GM12891 (cell line): ENCODE data around the gene GRIFIN.

Source experiments
- DNase-seq: peaks from one replicate; pipeline ENCODE4 v3.0.0; 2011; ENCODE audit warnings: low spot score; ENCODE audit not compliant: insufficient read length
- FAIRE-seq: peaks from 2 replicates; lab custom pipeline; 2011; peaks lifted over from hg19 to GRCh38; lab: Jason Lieb, UNC
- PAX5 ChIP-seq: IDR thresholded peaks from 2 replicates; pipeline ENCODE4 v1.6.1; 2011; ENCODE audit warnings: low read length, moderate library complexity, mild to moderate bottlenecking; ENCODE audit not compliant: insufficient read depth, severe bottlenecking
- POLR2A ChIP-seq: IDR thresholded peaks from 2 replicates; pipeline ENCODE4 v1.6.1; 2011; ENCODE audit warnings: low read depth, low read length, control low read depth
- POLR2AphosphoS5 ChIP-seq: IDR thresholded peaks from 2 replicates; pipeline ENCODE4 v1.6.1; 2011; ENCODE audit warnings: low read depth, low read length, control low read depth
- POU2F2 ChIP-seq: IDR thresholded peaks from 2 replicates; pipeline ENCODE4 v1.6.1; 2011; ENCODE audit warnings: low read depth, mild to moderate bottlenecking, control low read depth, low read length, moderate library complexity
- SPI1 ChIP-seq: IDR thresholded peaks from 2 replicates; pipeline ENCODE4 v1.6.1; 2011; ENCODE audit warnings: low read depth, low read length, control low read depth
- TAF1 ChIP-seq: IDR thresholded peaks from 2 replicates; pipeline ENCODE4 v1.6.1; 2011; ENCODE audit warnings: low read depth, low read length, control low read depth

Gene GRIFIN

DNA sequence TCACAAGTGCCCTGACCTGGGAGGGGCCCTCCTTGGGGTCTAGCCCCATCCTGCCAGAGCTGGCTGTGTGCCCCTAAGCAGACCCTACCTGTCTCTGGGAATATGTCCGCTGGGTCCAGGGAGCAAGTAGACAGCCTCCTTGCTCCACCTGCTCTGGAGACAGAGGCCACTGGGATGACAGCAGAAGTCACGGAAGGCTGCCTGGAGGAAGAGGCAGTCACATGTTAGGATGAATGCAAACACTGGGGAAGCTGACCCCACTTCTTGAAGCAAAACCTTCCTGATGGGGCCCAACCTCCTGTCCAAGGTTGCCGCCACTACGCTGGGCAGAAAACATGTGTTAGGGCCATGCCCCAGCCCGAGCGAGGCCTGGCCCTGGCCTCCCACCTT lies 31.7 kb upstream of the GRIFIN start:
- DNase-seq (no peak), FAIRE-seq (no peak)
- TF ChIP-seq TAF1 (no peak), POU2F2 (no peak), SPI1 (no peak), POLR2A (no peak), PAX5 (no peak), POLR2AphosphoS5 (no peak)

DNA sequence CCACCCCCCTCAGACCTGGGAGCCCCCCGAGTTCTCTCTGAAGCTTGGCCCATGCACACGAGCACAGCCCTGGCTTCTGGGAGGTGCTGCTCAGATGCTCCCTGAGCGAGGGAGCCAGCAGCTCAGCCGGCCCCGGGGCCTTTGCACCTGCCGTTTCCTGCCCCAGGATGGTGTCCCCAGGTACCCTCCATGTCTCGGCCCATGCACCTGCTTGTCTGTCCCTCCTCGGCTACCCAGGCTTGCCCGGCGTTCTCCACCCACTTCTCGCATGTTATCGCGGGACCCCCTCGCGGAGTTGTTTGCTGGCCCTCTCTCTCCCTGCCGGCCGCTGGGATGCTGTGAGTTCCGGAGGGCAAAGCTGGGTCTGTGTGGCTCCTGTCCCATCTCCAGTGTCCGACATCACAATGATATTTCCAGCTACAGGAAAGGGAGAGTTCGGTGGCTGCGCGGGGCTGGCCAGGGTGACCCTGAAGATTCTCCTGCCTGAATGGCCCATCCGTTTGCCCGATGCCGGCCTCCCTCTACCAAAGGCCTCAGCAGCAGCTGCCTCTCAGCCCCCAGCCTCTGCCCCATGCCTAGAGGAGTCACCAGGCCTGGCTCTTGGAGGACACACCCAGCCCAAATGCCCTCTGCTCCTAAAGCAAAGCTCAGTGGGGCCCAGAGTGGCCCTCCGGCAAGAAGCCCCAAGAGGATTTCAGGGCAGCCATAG lies 31.2 kb upstream of the GRIFIN start:
- no peak for TF ChIP-seq POU2F2
- TF ChIP-seq SPI1: no peak
- no peak for TF ChIP-seq TAF1
- TF ChIP-seq POLR2AphosphoS5: no peak
- TF ChIP-seq POLR2A: no peak
- no peak for TF ChIP-seq PAX5
- no peak for FAIRE-seq
- no peak for DNase-seq

DNA sequence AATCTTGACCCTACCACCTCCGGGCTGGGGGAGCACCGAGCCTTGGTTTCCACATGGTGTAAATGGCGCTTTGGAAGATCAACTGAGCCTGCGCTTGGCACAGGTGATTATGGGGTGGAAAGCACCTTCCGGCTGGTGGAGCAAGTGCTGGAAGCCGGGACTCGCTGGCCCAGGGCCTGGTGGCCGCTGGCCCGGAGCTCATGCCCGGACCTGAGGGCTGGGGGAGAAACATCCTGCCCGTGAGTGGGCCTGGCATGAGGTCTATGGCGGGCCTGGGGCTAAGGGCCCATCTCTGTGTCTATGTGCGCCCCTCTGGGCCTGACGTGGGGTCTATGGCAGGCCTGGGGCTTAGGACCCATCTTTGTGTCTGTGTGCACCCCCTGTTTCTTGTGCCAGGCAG lies 29.2 kb upstream of the GRIFIN start:
- TF ChIP-seq POLR2A (no peak), POU2F2 (no peak), TAF1 (no peak), POLR2AphosphoS5 (no peak), PAX5 (no peak), SPI1 (no peak)
- DNase-seq: no peak
- FAIRE-seq: no peak

DNA sequence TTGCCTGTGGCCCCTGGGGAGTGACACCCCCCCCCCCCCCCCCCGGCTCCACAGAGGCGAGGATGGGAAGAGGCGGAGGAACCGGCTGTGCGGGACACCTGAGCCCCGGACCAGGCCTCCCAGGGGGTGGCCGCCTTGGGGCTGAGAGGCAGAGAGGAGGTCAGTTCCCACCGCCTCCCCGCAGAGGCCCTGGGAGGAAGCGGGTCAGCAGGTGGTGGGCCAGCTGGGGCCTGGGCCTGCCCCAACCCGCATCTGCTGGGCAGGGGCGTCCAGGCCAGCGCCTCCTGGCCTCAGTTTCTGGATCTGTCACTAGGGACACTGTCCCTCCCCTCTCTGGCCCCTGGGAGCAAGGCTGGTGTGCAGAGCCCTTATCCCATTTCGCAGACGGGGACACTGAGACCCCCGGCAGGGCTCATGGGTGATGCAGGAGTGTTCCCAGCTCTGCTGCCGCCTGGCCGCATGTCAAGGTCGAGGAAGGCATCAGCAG lies 28.7 kb upstream of the GRIFIN start:
- no peak for TF ChIP-seq POLR2AphosphoS5
- TF ChIP-seq POU2F2: no peak
- no peak for TF ChIP-seq POLR2A
- TF ChIP-seq PAX5: no peak
- no peak for TF ChIP-seq SPI1
- no peak for TF ChIP-seq TAF1
- FAIRE-seq (no peak), DNase-seq (no peak)

DNA sequence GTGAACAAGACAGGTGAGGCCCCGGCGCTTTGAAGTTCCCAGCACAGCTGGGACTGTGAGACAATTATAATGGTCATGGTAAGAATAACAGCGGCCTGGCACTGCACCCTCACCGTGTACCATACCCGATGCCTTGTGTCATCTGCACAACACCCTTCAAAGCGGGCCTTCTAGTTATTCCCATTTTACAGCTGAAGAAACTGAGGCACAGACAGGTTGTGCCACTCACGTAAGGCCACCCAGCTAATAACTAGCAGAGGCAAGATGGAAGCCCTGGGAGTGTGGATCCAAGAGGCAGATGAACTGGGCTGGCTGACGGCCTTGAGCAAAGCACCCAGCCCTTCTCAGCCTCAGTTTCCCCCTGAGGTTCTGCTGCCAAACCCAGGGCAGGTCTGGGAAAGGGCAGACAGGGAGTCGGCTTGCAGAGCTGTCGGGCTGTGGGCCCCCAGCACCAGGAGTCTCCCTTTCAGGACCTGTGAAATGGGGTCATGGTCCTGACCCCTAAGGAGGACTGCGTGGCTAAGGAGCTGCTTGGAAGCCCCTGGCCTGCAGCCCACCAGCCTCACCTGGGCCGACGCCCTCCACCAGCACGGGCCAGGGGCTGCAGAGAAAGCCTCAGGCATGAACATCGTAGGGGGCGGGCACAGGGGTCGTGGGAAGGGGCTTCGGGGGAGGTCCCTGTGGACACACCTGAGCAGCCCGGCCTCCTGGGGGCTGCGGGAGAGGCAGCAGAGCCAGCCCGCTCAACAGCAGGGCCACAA lies 28.1 kb upstream of the GRIFIN start:
- TF ChIP-seq TAF1 (no peak), SPI1 (no peak)
- DNase-seq (no peak), FAIRE-seq (no peak)

DNA sequence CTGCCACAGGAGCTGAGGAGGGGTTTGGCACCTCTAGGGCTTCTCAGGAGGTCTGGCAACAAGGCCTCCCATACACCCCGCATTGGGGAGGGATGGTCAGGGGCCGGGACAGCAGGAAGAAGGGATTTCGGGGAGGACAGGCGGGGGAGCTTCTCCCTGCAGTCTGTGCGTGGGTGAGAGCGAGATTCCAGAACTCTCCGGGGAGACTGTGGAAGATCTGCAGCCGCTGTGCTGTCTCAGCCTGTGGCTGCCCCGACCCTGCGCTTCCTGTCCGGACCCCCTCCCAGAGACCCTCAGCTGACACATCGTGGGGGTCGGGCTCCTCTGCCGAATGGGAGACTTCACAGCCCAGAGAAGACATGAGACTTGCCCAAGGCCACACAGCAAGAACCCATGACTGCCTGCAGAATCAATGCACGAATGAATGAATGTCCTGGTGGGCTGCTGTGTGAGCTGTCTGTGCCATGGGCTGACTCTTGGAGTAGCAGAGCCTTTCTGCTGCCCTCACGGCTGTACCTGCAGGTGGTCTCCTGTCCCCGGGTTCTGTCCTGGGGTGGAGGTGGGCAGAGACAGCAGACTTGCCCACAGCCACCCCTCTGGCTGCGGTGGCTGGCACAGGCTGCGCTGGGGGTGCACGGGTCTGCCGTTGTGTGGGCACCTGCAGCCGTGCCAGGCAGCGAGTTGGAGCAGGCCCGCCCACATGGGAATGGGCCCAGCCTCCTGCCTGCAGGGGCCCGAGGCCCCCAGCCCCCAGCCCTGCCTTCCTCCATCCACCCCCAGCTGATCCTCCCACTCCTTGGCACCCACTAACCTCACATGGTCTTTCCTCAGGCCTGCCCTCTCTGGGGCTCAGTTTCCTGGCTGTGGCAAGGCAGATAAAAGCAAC lies 27.1 kb upstream of the GRIFIN start:
- TF ChIP-seq SPI1 (no peak), POU2F2 (no peak), POLR2A (no peak), PAX5 (no peak)
- DNase-seq (no peak), FAIRE-seq (no peak)

DNA sequence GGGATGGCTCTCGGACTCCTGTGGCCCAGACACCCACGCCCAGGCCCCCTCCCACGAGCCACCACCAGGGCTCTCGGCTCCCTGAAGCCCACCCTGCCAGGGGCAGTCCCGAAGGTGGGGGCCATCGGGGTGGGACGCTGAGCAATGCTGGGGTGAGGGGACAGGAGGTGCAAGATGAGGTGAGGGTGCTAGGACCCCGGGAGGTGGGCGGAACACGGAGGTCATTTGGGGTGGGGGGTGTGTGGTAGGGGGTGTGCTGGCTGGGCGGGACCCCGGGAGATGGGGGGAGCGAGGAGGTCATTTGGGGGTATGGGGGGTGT lies 26.4 kb upstream of the GRIFIN start:
- FAIRE-seq (no peak), DNase-seq (no peak)
- TF ChIP-seq POLR2A: no peak
- TF ChIP-seq PAX5: no peak
- no peak for TF ChIP-seq POLR2AphosphoS5
- TF ChIP-seq TAF1: no peak
- no peak for TF ChIP-seq SPI1
- TF ChIP-seq POU2F2: no peak

DNA sequence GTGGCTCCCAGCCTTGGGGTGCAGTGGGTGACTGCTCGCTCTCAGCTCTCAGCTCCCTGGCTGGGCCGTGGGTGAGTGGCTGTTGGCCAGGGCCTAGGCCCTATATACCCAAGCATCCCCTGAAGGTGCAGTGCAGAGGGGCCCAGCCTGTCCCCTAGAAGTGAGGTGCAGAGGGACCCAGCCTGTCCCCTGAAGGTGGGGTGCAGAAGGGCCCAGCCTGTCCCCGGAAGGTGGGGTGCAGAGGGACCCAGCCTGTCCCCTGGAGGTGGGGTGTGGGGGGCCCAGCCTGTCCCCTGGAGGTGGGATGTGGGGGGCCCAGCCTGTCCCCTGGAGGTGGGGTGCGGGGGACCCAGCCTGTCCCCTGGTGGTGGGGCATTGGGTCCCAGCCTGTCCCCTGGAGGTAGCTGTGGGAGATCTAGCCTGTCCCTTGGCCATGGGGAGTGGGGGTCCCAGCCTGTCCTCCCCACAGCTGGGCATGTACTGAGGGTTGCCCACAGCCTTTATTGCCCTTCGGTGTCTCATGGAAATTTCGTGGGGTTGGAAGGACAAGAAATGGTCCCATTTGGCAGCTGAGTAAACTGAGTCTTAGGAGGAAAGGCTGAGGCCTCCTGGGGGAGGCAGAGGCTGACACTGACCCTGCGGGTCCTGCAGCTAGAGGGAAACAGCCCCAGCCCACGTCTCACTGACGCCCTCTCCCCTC lies 25.9 kb upstream of the GRIFIN start:
- DNase-seq (no peak), FAIRE-seq (no peak)
- TF ChIP-seq POLR2AphosphoS5 (no peak), PAX5 (no peak), TAF1 (no peak), POLR2A (no peak)

DNA sequence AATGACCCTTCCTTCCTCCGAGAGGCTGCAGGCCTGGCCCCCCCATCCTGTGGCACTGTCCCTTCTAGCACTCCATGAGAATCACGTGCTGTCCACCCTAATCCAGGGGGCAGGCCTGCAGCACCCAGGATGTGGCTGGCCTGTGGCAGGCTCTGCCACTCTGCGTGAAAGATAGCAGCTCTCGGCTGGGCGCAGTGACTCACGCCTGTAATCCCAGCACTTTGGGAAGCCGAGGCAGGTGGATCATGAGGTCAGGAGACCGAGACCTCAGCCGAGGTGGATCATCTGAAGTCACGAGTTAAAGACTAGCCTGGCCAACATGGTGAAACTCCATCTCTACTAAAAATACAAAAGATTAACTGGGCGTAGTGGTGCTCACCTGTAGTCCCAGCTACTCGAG lies 24.5 kb upstream of the GRIFIN start:
- FAIRE-seq: no peak
- TF ChIP-seq TAF1 (no peak), PAX5 (no peak), POU2F2 (no peak), POLR2A (no peak)
- no peak for DNase-seq

DNA sequence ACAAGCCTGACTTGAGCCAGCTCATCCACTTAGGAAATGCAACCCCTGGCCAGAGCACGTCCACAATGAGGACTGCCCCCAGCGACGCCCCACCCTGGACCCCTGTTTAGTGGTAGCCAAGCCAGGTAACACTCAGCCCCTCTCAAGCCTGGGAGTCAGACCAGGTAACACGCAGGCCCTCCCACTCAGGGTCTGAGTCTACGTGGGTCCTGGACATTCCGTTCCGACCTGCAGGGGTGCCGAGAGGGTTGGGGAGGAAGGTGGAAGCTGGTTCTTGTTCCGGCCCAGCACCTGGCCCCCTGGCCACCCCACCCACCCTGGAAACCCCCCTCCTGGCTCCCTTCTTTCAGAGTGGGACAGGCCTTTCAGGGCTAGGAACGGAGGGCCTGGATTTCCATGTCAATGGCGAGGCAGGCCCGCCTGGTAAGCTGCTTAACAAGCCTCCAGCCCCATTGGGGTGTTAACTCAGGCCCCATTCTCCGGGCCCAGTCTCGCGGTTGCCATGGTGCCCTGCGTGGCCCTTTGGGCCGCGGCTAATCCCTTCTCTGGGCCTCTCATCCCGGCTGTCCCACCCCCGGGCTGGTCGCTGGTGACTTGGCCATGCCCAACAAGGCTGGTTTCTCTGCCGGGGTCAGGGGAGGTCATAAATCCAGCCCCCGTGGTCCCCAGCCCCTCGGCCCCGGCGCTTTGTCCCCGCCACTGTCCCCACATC lies 23.7 kb upstream of the GRIFIN start:
- TF ChIP-seq SPI1: no peak
- no peak for TF ChIP-seq PAX5
- no peak for TF ChIP-seq POLR2A
- no peak for TF ChIP-seq TAF1
- no peak for TF ChIP-seq POLR2AphosphoS5
- no peak for TF ChIP-seq POU2F2
- FAIRE-seq: no peak
- no peak for DNase-seq
